Activated naive CD4-positive, alpha-beta T cell treated with anti-CD3 and anti-CD28 coated beads, Interleukin-2, amount 50 U/mL, for 16 hours (primary cell): ENCODE results near the gene PRPSAP1.
A peak's percentile ranks its signal among the peaks of the same experiment; 100 is the strongest.

ENCODE experiments used
- DNase-seq: peaks from one replicate; pipeline ENCODE4 v3.0.0-alpha.2; 2020

Gene PRPSAP1, protein sequence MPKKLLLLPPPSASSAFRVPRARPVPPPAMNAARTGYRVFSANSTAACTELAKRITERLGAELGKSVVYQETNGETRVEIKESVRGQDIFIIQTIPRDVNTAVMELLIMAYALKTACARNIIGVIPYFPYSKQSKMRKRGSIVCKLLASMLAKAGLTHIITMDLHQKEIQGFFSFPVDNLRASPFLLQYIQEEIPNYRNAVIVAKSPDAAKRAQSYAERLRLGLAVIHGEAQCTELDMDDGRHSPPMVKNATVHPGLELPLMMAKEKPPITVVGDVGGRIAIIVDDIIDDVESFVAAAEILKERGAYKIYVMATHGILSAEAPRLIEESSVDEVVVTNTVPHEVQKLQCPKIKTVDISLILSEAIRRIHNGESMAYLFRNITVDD

DNA sequence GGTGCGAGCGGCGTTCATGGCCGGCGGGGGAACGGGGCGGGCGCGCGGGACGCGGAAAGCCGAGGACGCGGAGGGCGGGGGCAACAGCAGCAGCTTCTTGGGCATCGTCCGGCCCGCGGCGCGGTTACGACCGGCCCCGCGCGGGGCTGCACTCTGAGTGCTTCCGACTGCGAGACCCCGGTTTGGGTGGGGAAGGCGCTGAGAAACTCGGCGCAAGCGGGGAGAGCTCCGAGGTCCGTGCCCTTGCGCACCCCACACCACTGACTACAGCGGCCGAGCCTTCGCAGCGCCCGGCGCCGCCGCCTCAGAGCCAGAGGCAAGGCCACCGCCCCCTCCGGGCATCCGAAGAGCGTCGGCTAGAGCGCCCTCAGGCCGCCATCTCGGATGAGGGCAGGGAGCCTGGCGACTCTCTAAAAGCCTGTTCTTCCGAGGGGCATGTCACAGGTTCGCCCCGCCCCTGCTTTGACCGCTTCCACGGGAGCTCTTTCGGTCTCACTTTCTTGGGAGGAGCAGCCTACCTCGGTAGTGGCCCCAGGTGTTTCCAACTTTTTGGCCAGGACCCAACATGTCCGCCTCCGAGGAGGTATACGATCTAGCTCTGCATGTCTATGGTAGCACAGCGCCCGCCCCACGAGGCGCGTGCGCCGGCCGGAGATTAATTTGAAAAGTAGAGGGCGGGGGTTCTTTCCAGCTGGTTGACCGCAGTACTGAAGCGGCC is at the start of gene PRPSAP1:
Gene PRPSAP1 (minus strand): TSS at position 318 of the 718 bp plus-strand sequence. CDS start 213 bp downstream, at position 105.
- DNase-seq, result peak; percentile 83

DNA sequence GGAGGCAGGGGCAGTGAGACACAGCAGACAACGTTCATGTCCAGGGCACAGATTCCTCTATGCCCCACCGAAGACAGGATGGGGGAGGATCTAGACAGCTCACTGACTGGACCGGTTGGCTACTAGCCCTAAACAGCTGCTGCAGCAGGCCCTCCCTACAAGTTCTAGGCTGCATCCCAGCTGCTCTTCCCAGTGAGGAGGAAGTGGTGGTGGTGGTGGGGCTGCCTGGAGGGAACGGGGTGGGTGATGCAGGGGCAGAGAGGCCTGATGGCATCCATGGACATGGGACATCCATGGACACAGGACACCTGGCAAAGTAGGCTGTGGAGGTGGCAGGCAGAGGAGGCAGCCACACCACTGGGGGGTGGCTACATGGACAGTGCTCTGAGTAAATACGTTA is 49.0 kb upstream of the PRPSAP1 start:
- DNase-seq, result no peak

DNA sequence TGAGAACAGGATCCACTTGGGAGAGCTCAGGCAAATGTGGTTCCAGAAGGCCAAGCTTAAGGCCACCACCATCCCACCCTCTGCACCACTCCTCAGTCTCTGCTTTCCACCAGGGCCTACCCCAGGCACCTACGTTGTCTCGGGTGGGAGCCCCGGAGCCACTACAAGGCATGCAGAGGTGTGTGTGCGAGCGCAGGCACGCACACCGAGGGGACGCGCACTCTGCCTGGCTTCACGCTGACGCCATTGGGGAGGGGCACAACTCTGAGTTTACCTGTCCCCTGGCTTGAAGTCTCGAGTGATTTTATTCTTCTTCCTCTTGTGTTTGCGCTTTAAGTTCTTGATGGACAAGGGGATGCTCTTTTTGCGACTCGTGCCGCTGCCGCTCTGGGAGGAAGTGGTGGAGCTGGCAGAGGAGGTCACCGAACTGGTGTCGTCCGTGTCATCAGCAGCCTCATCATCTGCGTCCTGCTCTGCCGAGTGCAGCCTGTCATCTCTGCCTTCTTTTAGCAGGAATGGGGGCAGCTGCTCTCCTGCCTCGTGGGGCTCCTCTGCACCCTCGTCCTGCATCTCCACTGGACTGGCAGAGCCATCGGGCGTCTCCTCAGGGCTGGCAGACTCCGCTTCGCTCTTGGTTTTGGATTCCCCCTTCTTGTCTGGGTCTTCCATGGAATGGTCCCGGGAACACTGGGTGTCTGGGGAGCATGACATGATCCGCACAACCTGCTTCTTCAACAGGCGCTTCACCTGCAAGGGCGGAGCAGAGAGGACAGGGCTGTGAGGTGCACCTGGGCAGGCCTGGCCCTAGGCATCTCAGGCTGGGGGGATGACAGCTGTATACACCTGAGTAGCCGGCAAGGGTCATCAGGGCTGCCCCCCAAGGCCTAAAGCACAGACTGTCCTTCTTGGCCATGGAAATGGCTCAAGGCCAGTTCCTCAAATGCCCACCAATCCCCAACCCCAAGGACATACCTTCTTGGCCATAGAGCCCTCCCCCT is 45.8 kb upstream of the PRPSAP1 start:
- no peak for DNase-seq

DNA sequence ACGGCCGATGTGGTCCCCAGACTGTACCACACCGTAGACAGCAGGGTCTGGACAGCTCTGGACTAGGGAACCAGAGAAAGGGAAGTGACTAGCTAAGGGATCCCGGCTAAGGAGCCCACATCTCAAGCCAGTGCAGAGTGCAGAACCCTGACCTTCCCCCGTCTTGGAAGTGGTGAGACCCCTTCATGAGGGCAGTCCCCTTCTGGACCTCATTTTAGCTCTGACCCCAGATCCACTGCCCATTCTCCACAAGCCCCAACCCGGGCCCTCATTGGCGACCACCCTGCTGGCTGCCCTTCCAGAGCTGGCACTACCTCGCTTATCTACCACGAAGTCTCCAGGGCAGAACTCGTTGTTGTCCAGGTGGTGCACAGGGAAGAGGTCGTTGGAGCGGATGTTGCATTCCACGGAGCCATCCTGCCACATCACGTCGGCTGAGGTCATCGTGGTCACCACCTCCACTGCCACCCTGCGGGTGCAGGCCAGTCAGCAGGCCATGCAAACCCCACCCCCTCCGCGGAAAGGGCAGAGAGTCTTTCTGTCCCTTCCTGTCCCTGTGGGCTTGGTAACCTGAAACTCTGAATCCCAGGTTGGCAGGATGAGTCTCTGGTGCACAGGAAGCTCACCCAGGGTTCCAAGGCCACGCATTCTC is 44.9 kb upstream of the PRPSAP1 start:
- no peak for DNase-seq

DNA sequence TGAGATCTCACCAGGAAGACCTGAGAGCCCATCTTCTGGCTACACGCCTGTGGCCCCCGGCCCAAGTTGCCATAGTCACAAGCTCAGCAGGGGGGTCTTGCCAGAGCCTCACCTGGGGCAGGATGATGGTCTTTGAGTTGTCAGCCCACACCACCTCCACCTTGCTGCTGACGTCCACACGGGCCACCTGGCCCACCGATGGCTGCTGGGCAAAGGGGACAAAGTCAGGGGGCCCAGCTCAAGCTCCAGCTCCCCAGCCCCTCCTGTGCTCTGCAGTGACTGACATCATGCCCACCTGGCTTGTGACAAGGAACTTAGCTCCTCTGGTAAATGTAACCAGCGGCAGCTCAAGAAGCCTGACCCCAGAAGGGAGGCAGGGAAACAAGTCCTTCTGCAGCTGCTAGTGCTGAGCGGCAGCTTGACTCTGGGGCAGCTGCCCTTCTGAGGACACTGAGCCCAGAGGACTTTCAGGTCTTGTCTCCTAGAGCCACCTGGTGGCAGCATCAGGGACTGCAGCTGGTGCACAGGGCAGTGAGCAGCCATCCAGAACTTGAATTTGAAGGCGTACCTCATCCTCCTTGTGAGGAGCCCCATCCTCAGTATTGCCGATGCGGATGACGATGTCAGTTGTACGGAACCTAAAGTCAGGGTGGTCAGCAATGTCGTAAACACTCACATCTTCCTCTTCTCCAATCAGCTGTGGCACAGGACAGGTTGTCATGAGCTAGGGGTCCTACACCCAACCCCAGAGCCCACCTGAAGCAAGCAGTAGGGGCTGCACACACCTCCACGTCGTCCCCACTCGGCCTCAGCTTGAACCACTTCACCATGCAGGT is 44.2 kb upstream of the PRPSAP1 start:
- peak; percentile 85 for DNase-seq

DNA sequence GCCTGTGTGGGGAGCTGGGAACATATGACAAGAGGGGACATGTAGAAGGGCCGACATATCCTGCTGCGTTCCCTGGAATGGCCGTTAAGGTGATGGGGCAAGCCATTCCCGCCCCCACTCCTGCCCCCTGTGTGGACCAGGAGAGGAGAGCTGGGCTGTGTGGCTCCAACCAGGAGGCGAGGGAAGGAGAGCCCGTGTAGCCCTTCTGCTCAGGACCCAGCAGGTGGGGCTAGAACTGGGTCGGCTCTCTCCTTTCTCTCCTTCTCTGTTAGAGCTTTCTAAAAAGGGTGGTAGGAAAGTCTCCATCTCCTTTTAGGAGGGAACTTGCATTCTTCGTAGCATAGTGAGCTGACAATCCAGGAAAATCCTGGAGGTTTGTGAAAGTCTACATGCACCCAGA is 43.5 kb upstream of the PRPSAP1 start:
- no peak for DNase-seq

DNA sequence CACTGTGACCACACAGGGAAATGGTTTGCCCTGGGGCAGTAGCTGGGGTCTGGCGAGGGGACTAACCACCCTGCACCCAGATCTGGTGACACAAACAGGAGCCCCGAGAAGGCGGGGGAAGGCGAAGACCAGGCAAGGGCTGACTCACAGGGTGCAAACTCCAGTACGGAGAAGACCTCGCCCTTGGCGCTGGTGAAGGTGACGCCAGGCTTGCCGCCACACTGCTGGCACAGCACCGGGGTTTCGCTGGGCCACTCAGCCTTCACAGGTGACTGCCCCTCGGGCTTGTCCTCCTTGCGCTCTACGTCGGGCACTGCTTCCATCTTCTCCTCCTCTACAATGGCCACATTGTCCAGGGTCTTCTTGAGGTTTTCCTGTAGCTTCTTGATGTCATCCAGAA is 42.3 kb upstream of the PRPSAP1 start:
- no peak for DNase-seq

DNA sequence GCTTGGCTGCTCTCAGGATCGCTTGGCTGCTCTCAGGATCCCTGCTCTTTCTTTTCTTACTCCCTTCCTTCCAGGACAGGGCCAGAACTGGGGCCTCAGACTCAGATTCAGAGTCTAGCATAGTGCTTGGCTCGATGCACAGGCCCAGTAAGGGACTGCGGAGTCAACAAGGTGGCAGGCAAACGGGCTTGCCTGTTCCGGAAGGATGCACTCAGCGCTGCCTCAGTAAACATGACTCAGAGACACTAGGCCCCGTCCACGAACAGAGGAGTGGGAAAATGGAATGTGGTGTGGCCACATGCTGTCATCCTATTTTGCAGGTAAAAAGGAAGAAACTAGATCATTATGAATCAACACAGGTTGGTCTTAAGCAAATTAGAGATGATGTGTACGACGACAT is 40.5 kb upstream of the PRPSAP1 start:
- DNase-seq, result no peak

DNA sequence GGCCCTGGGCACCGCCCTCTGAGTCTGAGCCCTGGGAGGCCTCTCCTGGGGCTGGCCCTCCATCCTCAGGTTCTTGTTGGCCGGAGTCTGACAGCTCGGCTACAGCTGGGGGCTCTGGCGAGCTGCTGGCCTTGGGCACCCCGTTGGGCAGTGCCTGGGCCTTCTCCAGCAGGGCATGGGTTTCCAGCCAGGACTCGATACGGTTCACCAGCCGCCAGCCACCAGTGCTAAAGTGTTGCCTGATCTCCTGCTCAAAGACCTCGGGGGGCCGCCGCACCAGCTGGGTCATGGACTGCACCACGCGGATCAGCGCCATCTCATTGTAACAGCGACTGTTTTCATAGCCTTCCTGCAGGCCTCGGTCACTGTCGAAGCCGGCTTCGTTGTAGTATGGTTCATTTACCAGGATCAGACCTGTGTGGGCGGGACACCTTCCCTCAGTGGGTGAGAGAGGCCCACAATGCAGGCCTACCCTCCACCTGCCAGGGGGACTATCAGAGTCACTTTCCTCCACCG is 37.5 kb upstream of the PRPSAP1 start:
- DNase-seq, result no peak

DNA sequence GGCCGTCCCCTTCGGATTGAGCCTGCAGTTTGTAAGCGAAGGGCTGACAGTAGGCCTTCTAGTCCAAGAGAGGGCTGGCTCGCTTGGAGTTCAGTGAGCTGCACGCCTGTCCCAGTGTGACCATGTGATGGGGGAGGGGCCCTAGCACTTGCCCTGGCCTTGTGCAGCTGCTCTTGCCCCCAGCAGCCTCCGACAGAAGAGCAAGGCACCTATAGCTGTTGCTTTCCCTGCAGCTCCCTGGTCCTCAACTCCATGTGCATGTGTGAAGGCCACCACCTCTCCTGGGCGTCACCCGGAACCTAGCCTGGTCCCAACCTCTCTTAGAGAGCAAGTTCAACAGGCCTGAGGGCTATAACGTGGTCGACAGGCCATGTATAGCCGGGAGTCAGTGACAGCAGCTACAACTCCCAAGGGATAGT is 36.3 kb upstream of the PRPSAP1 start:
- no peak for DNase-seq

DNA sequence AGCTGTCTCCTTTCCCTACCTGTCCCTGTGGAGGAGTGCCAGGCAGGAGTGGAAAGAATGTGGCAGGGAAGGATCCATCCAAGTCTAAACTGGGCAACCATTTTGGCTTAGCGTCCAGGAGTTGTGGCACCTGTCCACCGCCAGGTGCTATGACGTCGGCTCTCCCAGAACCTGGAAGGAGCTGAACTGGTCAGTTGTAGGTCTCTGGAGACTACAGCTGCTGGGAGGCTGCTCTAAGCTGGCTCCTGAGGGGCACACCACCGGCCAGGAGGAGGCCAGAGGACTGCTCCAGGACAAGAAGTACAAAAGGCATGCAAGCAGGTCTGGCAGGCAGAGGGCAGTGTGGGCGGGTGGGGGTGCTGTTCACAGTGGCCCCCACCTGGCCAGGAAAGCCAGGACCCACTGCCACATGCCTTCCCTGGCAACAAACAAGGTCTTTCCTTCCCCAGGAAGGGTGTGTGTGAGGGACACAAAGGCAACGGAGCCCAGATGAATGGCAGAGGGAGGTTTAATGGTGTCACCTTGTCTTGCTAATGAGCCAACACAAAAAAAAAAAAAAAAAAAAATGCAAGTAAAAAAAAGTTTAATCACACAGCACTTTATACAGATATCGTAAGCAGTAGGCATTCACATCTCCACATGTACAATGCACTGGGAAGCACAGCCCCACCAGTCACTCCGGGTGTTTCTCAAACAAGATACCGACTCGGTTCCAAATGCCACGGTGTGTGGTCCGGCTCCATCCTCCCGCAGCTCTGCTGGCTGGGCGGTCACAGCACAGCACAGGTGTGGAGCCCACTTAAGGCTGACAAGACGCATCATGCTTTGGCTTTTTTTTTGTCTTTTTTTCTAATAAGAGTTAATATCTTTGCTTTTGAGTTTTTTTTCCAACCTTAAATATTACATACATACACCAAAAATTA is 35.5 kb upstream of the PRPSAP1 start:
- no peak for DNase-seq

DNA sequence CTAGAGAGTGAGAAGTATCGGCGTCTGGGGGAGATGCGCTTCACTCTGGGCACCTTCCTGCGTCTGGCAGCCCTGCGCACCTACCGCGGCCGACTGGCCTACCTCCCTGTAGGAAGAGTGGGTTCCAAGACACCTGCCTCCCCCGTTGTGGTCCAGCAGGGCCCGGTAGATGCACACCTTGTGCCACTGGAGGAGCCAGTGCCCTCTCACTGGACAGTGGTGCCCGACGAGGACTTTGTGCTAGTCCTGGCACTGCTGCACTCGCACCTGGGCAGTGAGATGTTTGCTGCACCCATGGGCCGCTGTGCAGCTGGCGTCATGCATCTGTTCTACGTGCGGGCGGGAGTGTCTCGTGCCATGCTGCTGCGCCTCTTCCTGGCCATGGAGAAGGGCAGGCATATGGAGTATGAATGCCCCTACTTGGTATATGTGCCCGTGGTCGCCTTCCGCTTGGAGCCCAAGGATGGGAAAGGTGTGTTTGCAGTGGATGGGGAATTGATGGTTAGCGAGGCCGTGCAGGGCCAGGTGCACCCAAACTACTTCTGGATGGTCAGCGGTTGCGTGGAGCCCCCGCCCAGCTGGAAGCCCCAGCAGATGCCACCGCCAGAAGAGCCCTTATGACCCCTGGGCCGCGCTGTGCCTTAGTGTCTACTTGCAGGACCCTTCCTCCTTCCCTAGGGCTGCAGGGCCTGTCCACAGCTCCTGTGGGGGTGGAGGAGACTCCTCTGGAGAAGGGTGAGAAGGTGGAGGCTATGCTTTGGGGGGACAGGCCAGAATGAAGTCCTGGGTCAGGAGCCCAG is 33.5 kb upstream of the PRPSAP1 start:
- DNase-seq, result no peak

DNA sequence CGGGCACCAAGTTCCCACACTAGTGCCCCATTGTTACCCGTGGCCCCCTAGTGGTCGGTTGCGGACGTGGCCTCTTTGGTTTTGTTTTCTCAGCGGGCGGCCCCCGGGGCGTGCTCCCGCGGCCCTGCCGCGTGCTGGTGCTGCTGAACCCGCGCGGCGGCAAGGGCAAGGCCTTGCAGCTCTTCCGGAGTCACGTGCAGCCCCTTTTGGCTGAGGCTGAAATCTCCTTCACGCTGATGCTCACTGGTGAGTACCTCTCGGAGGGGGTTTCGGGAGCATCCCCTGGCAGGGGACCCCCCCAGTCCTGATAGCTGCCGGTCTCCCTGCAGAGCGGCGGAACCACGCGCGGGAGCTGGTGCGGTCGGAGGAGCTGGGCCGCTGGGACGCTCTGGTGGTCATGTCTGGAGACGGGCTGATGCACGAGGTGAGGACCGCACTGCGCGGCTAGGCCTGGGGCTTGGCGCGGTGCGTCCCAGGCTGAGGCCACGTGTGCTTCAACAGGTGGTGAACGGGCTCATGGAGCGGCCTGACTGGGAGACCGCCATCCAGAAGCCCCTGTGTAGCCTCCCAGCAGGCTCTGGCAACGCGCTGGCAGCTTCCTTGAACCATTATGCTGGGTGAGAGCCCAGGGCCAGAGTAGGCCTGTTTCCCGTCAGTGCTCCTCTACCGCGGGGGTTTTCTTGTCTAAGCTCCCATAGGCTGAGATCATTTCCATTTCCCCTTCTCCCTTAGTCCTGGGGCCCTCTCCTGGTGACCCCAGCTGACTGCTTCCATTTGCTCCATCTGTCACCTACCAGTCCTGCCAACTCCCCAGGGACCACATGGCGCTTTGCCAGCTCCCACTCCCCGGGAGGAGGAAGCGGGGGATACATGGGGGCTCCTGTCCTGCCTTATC is 32.4 kb upstream of the PRPSAP1 start:
- DNase-seq, result peak; percentile 85

DNA sequence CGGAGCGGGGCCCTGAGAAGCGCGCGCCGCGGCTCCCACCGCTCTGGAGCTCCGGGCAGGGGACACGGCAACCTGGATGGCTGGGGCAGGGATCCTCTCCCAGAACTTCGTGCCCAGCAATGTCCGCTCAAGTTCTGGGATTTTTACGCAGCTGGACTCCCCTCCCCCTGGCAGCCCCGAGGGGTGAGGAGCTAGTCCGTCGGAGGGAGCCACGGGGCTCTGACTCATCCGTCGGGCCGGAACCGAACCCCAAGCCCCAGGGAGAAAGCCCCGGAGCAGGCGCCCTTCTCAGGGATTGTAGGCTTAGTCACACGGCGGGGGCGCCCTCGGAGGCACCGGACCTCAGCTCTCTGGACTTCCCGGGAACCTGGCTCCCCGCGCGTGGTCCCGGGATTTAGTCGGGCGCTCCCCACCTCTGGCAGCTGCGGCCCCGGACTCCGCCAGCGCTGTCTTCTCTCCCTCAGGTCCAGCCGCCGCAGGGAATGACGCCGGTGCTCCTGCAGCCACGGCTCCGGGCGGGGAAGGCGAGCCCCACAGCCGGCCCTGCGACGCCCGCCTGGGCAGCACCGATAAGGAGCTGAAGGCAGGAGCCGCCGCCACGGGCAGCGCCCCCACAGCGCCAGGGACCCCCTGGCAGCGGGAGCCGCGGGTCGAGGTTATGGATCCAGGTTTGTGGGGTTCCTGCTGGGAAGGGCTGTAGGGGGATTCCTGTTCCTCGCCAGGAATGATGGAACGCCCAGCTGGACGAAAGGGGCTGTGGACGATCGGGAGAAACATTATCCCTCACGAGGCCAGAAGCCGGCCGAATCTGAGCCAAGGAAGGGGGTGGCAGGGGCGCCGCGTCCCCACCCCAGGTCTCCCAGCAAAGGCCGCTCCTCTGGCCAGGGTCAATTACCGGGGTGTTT is 31.5 kb upstream of the PRPSAP1 start:
- peak; percentile 45 for DNase-seq

DNA sequence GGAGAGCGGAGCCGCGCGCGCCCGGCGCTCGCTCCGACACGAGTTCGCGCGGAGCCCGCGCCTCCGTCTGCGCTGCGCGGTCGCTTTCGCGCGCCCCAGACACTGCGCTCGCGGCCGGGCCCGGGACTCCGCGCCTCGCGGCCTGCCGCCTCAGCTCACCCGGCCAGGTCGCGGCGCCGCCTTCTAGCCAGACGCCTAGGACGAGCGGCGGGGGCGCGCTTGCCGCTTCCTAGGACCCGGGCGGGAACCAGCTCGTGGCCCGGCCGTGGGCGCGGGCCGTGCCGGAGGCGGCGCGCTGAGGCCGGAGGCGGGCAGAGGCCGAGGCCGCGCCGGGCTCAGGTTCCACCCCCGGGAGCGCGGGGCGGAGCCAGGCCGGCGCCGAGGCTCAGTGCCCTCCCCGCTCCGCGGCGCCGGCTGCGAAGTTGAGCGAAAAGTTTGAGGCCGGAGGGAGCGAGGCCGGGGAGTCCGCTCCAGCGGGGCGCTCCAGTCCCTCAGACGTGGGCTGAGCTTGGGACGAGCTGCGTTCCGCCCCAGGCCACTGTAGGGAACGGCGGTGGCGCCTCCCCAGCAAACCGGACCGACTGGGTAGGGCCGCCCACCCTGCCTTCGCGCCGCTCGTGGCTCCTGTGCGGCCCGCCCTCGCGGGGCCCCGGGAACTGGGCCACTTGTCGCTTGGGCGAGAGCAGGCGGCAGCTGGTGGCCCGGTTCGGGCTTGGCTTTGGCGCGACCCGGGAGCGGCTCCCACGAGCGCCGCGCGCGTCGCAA is 30.7 kb upstream of the PRPSAP1 start, which contains the start of gene SPHK1:
Gene SPHK1 (plus strand): TSS at position 388 of the 765 bp plus-strand sequence. CDS start 1,036 bp downstream, outside the sequence.
- DNase-seq, result peak; percentile 70
